Keratinocyte (primary cell): Measurements from ENCODE around the gene COX4I2. TPM values are rescaled to one million over a fixed set of nuclear protein-coding genes. Genes with fewer than 3 reads are reported as not detected.
"Not testable (repeated sequence)": the region's sequence is repeated elsewhere in the genome, so short reads cannot be mapped to it uniquely, and the experiment has no call there.

ENCODE experiments used
- DNase-seq: peaks from one replicate; pipeline ENCODE4 v3.0.0-alpha.2; 2011; ENCODE audit warnings: low read depth, missing footprints, low spot score
- FAIRE-seq: peaks from 2 replicates; lab custom pipeline; 2011; peaks lifted over from hg19 to GRCh38; lab: Jason Lieb, UNC
- H2AFZ ChIP-seq: 2 replicates; pipeline ENCODE4 v1.6.0; 2012; ENCODE audit warnings: low read length, control low read depth, inconsistent platforms; ENCODE audit not compliant: control insufficient read depth
- H3K27ac ChIP-seq: 2 replicates; pipeline ENCODE4 v1.5.1; 2011; ENCODE audit warnings: low read length; ENCODE audit not compliant: control insufficient read depth, insufficient read depth
- H3K27me3 ChIP-seq: 3 replicates; pipeline ENCODE4 v1.6.0; 2011; ENCODE audit warnings: low read length; ENCODE audit not compliant: control insufficient read depth, insufficient read depth; ENCODE audit errors: extremely low read depth
- H3K36me3 ChIP-seq, 2 experiments: 2 replicates in 1 of 2; 3 replicates in 1 of 2; pipeline ENCODE4 v1.5.1; 2011; ENCODE audit warnings: low read length in 2 of 2, mild to moderate bottlenecking in 1 of 2; ENCODE audit not compliant: control insufficient read depth in 2 of 2, insufficient read depth in 2 of 2; ENCODE audit errors: extremely low read depth in 1 of 2
- H3K4me1 ChIP-seq: 3 replicates; pipeline ENCODE4 v1.5.1; 2011; ENCODE audit warnings: low read length; ENCODE audit not compliant: control insufficient read depth, insufficient read depth; ENCODE audit errors: extremely low read depth
- H3K4me2 ChIP-seq: 3 replicates; pipeline ENCODE4 v1.6.0; 2011; ENCODE audit warnings: low read depth, low read length; ENCODE audit not compliant: control insufficient read depth, insufficient read depth; ENCODE audit errors: extremely low read depth
- H3K4me3 ChIP-seq, 3 experiments: fragments of 200-600 bp in 1 of 3; sonication (generic) in 1 of 3; 2 replicates in 2 of 3; 3 replicates in 1 of 3; pipeline ENCODE4 v1.5.1; 2011 to 2016; ENCODE audit warnings: low read length in 3 of 3, mild to moderate bottlenecking in 3 of 3, control low read depth in 2 of 3, inconsistent platforms in 1 of 3, low read depth in 1 of 3, mixed read lengths in 1 of 3, mixed run types in 1 of 3, moderate library complexity in 1 of 3; ENCODE audit not compliant: control insufficient read depth in 2 of 3, insufficient read depth in 2 of 3; ENCODE audit errors: extremely low read depth in 1 of 3
- H3K79me2 ChIP-seq: 2 replicates; pipeline ENCODE4 v1.6.0; 2012; ENCODE audit warnings: low read length; ENCODE audit not compliant: control insufficient read depth, insufficient read depth
- H3K9ac ChIP-seq: 3 replicates; pipeline ENCODE4 v1.6.0; 2011; ENCODE audit warnings: low read length; ENCODE audit not compliant: control insufficient read depth, insufficient read depth; ENCODE audit errors: extremely low read depth
- H3K9me1 ChIP-seq: 3 replicates; pipeline ENCODE4 v1.6.0; 2011; ENCODE audit warnings: low read length; ENCODE audit not compliant: control insufficient read depth, insufficient read depth; ENCODE audit errors: extremely low read depth
- H3K9me3 ChIP-seq: 2 replicates; pipeline ENCODE4 v1.5.1; 2012; ENCODE audit warnings: low read depth, low read length; ENCODE audit not compliant: control insufficient read depth
- H4K20me1 ChIP-seq: 3 replicates; pipeline ENCODE4 v1.6.0; 2011; ENCODE audit warnings: low read length; ENCODE audit not compliant: control insufficient read depth, insufficient read depth; ENCODE audit errors: extremely low read depth
- EZH2 ChIP-seq: IDR thresholded peaks from one replicate; pipeline ENCODE4 v1.6.1; 2012; ENCODE audit warnings: inconsistent platforms, mild to moderate bottlenecking, low read length, moderate library complexity
- dilution Hi-C: fragments of 300-500 bp; cut with MboI; formaldehyde crosslinking; loops from one replicate; pipeline ENCODE4 v1.7.0; 2020; ENCODE audit warnings: low sequenced_read_pairs; ENCODE audit not compliant: extremely low pct_ligation_motif_present
- polyA plus RNA-seq, 5 experiments: library from polyadenylated mRNA; depleted of rRNA in 3 of 5; stranded (reverse) in 3 of 5; stranded (forward) in 1 of 5; unstranded in 1 of 5; fragments of >200 nt; gene quantifications; 1 replicate in 1 of 5; 2 replicates in 3 of 5; 3 replicates in 1 of 5; pipeline versions ENCODE4 v1.2.1 to v1.2.3, GENCODE V29; 2011 to 2012; ENCODE audit warnings: missing spikeins in 2 of 5, low read depth in 1 of 5, low replicate concordance in 1 of 5
- TF ChIP-seq, protein P1 (sequence below), 3 experiments: IDR thresholded peaks in 1 of 3; conservative IDR thresholded peaks in 1 of 3; optimal IDR thresholded peaks in 1 of 3; 2 replicates in 2 of 3; 3 replicates in 1 of 3; pipeline versions ENCODE3 to v1.5.1; 2011; ENCODE audit warnings: low read length in 3 of 3, mild to moderate bottlenecking in 3 of 3, moderate library complexity in 2 of 3, control low read depth in 1 of 3, inconsistent platforms in 1 of 3; ENCODE audit not compliant: insufficient read depth in 2 of 3; ENCODE audit errors: extremely low read depth in 1 of 3

COX4I2 gene
- polyA plus RNA-seq, 1 donor (not counting 4 experiments of a cell fraction or from before 2014, with no cell fraction given): not detected

DNA sequence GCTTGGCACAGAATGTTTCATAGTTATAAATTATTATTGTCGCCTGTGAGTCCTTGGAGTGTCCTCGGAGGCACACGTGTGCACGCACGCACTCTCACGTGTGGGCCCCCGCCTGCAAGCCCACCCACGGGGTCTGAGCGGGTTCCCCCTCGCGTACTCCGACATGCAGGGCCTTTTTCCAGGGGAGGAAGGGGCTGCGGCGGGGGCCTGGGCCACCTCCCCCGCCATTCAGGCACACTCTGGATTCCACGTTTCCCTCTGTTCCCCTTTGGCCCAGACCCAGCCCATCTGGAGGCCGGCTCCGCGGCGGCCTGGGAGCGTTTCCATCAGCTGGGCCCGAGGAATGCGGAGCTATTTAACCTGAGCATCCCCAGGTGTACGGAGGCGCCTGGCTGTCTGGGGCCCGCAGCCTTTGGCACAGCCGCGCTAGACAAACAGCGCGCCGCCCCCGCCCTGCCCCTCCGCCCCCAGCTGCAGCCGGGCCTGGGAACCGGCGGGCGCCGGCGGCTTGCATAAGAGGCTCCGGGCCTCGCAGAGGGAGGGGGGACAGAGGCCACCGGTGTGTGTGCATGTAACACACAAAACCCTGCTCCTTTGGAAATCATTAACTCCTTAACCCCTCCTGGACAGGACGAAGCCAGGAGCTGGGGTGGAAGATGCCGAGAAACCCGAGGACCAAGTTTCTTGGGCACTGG, 29.3 kb upstream of the COX4I2 start:
- H3K27ac ChIP-seq: peak overlapping the region; percentile 31
- H3K79me2 ChIP-seq: peaks cover 15% of the 10 kb centered on the region
- TF ChIP-seq, protein P1, sequence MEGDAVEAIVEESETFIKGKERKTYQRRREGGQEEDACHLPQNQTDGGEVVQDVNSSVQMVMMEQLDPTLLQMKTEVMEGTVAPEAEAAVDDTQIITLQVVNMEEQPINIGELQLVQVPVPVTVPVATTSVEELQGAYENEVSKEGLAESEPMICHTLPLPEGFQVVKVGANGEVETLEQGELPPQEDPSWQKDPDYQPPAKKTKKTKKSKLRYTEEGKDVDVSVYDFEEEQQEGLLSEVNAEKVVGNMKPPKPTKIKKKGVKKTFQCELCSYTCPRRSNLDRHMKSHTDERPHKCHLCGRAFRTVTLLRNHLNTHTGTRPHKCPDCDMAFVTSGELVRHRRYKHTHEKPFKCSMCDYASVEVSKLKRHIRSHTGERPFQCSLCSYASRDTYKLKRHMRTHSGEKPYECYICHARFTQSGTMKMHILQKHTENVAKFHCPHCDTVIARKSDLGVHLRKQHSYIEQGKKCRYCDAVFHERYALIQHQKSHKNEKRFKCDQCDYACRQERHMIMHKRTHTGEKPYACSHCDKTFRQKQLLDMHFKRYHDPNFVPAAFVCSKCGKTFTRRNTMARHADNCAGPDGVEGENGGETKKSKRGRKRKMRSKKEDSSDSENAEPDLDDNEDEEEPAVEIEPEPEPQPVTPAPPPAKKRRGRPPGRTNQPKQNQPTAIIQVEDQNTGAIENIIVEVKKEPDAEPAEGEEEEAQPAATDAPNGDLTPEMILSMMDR (optimal IDR thresholded peaks at IDR 0.05 in 1 of 3, IDR thresholded peaks at IDR 0.05 in 1 of 3, conservative IDR thresholded peaks at IDR 0.05 in 1 of 3; ENCODE audit: extremely low read depth in 1 of 3, insufficient read depth in 2 of 3, low read length in 3 of 3): no peak
- no peak for TF ChIP-seq EZH2
- H4K20me1 ChIP-seq: no peaks in the 10 kb centered on the region
- no peak for FAIRE-seq
- H3K9me3 ChIP-seq: no peaks in the 10 kb centered on the region
- H3K9me1 ChIP-seq: no peaks in the 10 kb centered on the region
- no peak for DNase-seq
- peaks cover 52% of the 10 kb centered on the region for H3K4me1 ChIP-seq
- dilution Hi-C loops: no loop called here
- H2AFZ ChIP-seq: peak overlapping the region; percentile 5
- peak overlapping the region; percentile 91 for H3K4me2 ChIP-seq
- H3K27me3 ChIP-seq: no peaks in the 10 kb centered on the region
- peak overlapping the region in 2 of 3 experiments; percentile 20 to 35 for H3K4me3 ChIP-seq
- H3K36me3 ChIP-seq: no peaks in the 10 kb centered on the region
- H3K9ac ChIP-seq: peak overlapping the region; percentile 22

DNA sequence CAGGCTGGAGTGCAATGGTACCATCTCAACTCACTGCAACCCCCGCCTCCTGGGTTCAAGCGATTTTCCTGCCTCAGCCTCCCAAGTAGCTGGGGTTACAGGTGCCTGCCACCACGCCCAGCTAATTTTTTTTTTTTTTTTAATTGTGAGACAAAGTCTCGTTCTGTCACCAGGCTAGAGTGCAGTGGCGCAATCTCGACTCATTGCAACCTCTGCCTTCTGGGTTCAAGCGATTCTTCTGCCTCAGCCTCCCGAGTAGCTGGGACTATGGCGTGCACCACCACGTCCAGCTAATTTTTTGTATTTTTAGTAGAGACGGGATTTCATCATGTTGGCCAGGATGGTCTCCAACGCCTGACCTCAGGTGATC, 25.5 kb upstream of the COX4I2 start:
- peak overlapping the region; percentile 60 for H3K27ac ChIP-seq
- DNase-seq, dilution Hi-C loops, H3K4me3 ChIP-seq, H3K79me2 ChIP-seq, H3K36me3 ChIP-seq, H2AFZ ChIP-seq, H3K4me2 ChIP-seq, FAIRE-seq, H3K9me1 ChIP-seq, H4K20me1 ChIP-seq, H3K27me3 ChIP-seq, H3K9me3 ChIP-seq: not testable (repeated sequence)
- peak overlapping the region; percentile 41 for H3K9ac ChIP-seq
- H3K4me1 ChIP-seq: peaks cover 36% of the 10 kb centered on the region

DNA sequence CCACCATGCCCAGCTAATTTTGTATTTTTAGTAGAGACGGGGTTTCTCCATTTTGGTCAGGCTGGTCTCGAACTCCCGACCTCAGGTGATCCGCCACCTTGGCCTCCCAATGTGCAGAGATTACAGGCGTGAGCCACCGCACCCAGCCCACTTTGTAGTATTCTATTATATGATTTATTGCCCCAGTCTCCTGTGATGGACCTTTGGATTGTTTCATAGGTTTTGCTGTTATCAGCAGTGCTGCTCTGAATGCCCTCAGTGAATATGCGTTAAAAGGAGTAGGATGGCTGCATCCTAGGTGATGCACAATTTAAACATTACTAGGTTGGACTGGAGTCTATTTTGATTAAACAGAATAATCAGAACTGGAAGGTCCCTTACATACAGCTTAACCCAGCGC, 22.3 kb upstream of the COX4I2 start:
- H4K20me1 ChIP-seq: no peaks in the 10 kb centered on the region
- no peak for FAIRE-seq
- DNase-seq: no peak
- H3K9me1 ChIP-seq: no peaks in the 10 kb centered on the region
- no peaks in the 10 kb centered on the region for H3K36me3 ChIP-seq
- H3K9ac ChIP-seq: no peak overlapping the region
- no peak for TF ChIP-seq EZH2
- TF ChIP-seq, protein P1 (optimal IDR thresholded peaks at IDR 0.05 in 1 of 3, IDR thresholded peaks at IDR 0.05 in 1 of 3, conservative IDR thresholded peaks at IDR 0.05 in 1 of 3; ENCODE audit: extremely low read depth in 1 of 3, insufficient read depth in 2 of 3, low read length in 3 of 3): no peak
- no peak overlapping the region for H3K27ac ChIP-seq
- H3K79me2 ChIP-seq: no peaks in the 10 kb centered on the region
- no peak overlapping the region for H3K4me3 ChIP-seq
- no peaks in the 10 kb centered on the region for H3K27me3 ChIP-seq
- dilution Hi-C loops: no loop called here
- peaks cover 20% of the 10 kb centered on the region for H3K4me1 ChIP-seq
- no peak overlapping the region for H2AFZ ChIP-seq
- no peak overlapping the region for H3K4me2 ChIP-seq
- no peaks in the 10 kb centered on the region for H3K9me3 ChIP-seq
